Uterus (tissue), 4 donors: ENCODE results near the gene CHN2. TPM values are rescaled to one million over a fixed set of nuclear protein-coding genes. Genes with fewer than 3 reads are reported as not detected.

Experiments
- DNase-seq, 2 donors: peaks; one replicate each; pipeline ENCODE4 v3.0.0-alpha.2; 2019 to 2020
- H3K27ac ChIP-seq, 2 donors: fragments of 200-600 bp; sonication (generic); 1 replicate in 1 of 2; 2 replicates in 1 of 2; pipeline ENCODE4 v1.5.1; 2016 to 2018
- H3K27me3 ChIP-seq, 2 donors: fragments of 200-600 bp; sonication (generic); one replicate each; pipeline ENCODE4 v1.5.1; 2018 to 2019; ENCODE audit warnings: control low read depth in 1 of 2
- H3K36me3 ChIP-seq, 2 donors: fragments of 200-600 bp; sonication (generic); one replicate each; pipeline ENCODE4 v1.5.1; 2019; ENCODE audit warnings: control low read depth in 1 of 2
- H3K4me1 ChIP-seq, 2 donors: fragments of 200-600 bp; sonication (generic); one replicate each; pipeline ENCODE4 v1.5.1; 2018 to 2019; ENCODE audit warnings: control low read depth in 1 of 2
- H3K4me3 ChIP-seq, 2 donors: fragments of 200-600 bp; sonication (generic); 1 replicate in 1 of 2; 2 replicates in 1 of 2; pipeline ENCODE4 v1.5.1; 2018 to 2019; ENCODE audit warnings: mild to moderate bottlenecking in 1 of 2
- H3K9me3 ChIP-seq, 2 donors: fragments of 200-600 bp; sonication (generic); one replicate each; pipeline ENCODE4 v1.5.1; 2019; ENCODE audit warnings: control low read depth in 1 of 2
- CTCF ChIP-seq, 4 experiments: fragments of 200-600 bp in 2 of 4; fragments of 450-650 bp in 2 of 4; sonication (generic) in 2 of 4; IDR thresholded peaks; one replicate each; pipeline ENCODE4 v1.5.1; 2016 to 2019; ENCODE audit warnings: antibody characterized with exemption in 4 of 4, mild to moderate bottlenecking in 2 of 4, moderate library complexity in 1 of 4
- POLR2A ChIP-seq, 2 donors: fragments of 450-650 bp; IDR thresholded peaks; one replicate each; pipeline ENCODE4 v1.6.1; 2016; ENCODE audit warnings: antibody characterized with exemption in 2 of 2, mild to moderate bottlenecking in 1 of 2, moderate library complexity in 1 of 2
- intact Hi-C: fragments of 100-400 bp; cut with DNase I; formaldehyde crosslinking; loops from one replicate; pipeline ENCODE4 v1.15.1; 2023; ENCODE audit warnings: low total_unique reads
- total RNA-seq, 4 donors: library from RNA; depleted of rRNA in 3 of 4; stranded (reverse); fragments of >200 nt in 3 of 4; gene quantifications; one replicate each; pipeline versions ENCODE4 v1.1.0 to v1.2.4, GENCODE V29; 2014 to 2023
- donor health status: DM: yes; HTN: yes; CAD: no.

Gene CHN2
- total RNA-seq, 4 donors from 2014 or later: 9.8 to 22.9 (median 18.3) TPM

DNA sequence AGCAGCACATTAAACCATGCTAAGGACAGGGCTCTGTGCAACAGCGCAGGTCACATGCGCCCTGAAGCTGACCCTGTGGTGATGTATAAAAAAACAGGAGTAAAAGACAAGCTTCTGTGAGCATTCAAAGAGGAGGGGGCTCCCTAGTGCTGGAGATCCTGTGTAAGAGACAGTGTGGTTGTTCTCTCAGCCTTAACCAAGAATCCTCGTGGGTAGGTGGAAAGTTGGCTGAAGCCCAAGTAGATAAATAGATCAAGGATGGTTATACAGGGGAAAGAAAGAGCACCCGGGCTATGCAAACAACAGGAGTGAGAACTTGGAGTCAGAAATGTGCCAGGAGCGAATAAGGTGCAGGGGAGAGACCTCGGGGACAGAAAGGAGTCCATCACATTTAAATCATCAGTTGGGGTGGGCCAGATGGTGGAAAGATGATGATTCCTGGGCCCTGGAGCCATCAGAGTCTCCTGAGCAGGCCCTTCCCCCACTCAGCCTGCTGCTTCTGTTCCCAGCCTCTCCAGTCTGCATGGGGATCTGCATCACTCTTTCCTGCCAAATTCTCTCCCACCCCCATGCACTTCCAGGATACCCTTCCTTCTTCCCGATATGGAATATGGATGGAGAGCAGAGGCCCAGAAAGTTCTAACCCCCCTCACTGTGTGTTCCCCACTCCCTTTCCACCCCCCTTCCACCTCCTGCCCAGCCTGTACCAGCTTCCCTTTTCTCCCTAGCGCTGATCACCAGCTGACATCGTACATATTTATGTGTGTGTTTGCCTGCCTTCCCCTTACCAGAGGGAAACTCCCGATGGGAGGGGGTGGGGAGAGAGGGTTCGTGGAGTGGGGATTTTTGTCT, 291.0 kb downstream of the CHN2 start:
- Histone ChIP-seq H3K4me1 (no peaks in the 10 kb centered on the region), H3K27ac (no peak overlapping the region), H3K4me3 (no peak overlapping the region), H3K27me3 (no peaks in the 10 kb centered on the region), H3K36me3 (no peaks in the 10 kb centered on the region), H3K9me3 (no peaks in the 10 kb centered on the region)
- intact Hi-C loops: no loop called here
- no peak for TF ChIP-seq CTCF (IDR thresholded peaks at IDR 0.05)
- no peak for TF ChIP-seq POLR2A (IDR thresholded peaks at IDR 0.05)
- DNase-seq: no peak

DNA sequence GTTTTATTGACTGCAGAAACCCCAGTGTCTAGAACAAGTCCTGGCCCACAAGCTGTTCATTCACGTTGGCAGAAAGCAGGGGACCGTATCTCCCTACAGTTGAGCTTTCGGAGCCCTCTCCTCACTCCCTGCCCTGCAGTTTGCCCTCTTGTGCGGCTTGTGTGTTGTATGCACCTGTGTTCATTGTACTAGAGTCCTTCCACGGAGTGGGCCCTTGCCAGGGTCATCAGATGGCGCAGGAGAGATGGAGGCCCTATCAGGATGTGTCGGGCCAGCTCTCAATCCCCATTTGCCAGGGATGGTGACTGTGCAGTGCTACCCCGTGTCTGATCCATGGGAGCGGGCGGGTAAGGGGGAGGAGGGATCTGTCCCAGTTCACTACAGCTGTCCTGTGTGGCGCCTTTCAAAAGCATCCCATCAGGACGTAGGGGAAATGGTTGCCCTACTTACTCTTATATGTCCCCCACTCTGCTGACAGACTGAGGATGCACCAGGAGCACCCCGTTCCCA, 291.7 kb downstream of the CHN2 start:
- no peak overlapping the region for H3K4me3 ChIP-seq
- no peaks in the 10 kb centered on the region for H3K27me3 ChIP-seq
- H3K4me1 ChIP-seq: no peaks in the 10 kb centered on the region
- TF ChIP-seq CTCF (IDR thresholded peaks at IDR 0.05): no peak
- TF ChIP-seq POLR2A (IDR thresholded peaks at IDR 0.05): no peak
- no peak overlapping the region for H3K27ac ChIP-seq
- H3K36me3 ChIP-seq: no peaks in the 10 kb centered on the region
- intact Hi-C loops: no loop called here
- H3K9me3 ChIP-seq: no peaks in the 10 kb centered on the region
- no peak for DNase-seq

DNA sequence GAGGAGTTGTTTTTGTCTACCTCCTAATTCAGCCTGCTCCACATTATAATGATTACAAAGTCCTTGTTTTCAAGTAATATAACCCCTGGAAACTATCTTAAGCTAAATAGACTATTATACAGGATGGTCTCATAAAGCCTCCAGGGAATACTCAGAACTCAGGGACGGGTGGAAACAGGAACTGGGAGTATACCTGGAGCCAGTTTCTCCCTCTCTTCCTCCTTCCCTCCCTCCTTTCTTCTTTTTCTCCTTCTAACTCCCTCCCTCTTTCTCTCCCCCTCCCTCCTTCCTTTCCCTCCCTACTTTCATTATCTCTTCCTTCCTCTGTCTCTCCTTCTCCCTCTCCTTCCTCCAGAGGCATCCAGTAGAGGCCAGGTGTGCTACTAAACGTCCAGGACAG, 292.8 kb downstream of the CHN2 start:
- Histone ChIP-seq H3K27me3 (no peaks in the 10 kb centered on the region), H3K4me1 (no peaks in the 10 kb centered on the region), H3K36me3 (no peaks in the 10 kb centered on the region), H3K27ac (no peak overlapping the region), H3K9me3 (no peaks in the 10 kb centered on the region), H3K4me3 (no peak overlapping the region)
- no peak for TF ChIP-seq POLR2A (IDR thresholded peaks at IDR 0.05)
- no peak for TF ChIP-seq CTCF (IDR thresholded peaks at IDR 0.05)
- intact Hi-C loops: no loop called here
- no peak for DNase-seq

DNA sequence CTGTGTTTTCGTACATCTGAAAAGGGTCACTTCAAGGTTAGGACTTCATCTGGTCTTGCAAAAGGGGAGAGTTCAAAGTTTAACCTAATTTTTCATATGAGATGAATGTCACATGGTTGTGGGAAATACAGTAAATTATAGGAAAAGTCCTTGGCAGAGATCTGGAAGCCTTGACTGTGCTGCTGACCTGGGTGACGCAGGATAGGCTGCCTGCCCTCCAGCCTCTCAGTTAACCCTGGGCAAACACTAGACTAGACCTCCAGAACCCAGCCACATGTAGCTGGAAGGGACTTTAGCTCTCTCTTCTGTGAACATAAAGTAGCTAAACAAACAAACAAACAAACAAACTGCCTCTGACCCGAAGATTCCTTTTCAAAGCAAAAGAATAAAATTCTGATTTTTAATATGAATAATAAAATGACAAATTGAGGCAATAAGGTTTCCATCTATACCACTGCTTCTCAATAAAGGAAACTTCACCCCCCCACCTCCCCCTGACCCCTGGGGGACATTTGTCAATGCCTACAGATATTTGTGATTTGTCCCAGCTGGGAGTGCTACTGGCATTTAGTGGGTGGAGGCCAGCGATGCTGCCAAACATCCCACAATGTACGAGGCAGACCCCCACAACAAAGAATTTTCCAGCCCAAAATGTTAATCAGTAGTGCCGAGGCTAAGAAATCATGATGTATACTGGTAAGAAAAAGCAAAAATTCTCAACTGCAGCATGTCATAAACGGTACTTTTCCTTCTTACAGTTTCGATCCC, 293.8 kb downstream of the CHN2 start:
- H3K36me3 ChIP-seq: no peaks in the 10 kb centered on the region
- no peak for DNase-seq
- intact Hi-C loops: no loop called here
- no peaks in the 10 kb centered on the region for H3K27me3 ChIP-seq
- no peak overlapping the region for H3K4me3 ChIP-seq
- no peak for TF ChIP-seq CTCF (IDR thresholded peaks at IDR 0.05)
- no peak for TF ChIP-seq POLR2A (IDR thresholded peaks at IDR 0.05)
- no peaks in the 10 kb centered on the region for H3K9me3 ChIP-seq
- H3K27ac ChIP-seq: peak overlapping the region; percentile 9 to 43
- no peaks in the 10 kb centered on the region for H3K4me1 ChIP-seq

DNA sequence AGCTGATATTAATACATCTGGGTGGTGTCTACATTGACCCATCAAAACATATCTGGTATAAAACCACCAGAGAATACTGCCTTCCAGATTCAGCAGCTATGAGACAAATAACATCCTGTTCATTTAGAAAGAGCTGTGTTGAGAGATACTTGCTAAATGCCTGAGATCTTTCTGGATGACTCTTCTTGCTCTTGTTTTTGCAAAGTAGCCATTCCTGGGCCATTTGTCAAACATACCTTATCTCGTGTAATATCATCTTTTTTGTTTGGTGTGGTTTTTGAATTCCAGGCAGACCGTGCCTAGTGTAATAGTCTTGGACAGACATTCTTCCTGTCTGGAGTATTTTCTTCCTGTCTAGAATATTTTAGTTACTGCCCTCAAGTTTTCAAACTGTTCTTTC, 294.4 kb downstream of the CHN2 start:
- Histone ChIP-seq H3K27me3 (no peaks in the 10 kb centered on the region), H3K36me3 (no peaks in the 10 kb centered on the region), H3K27ac (peak overlapping the region; percentile 9 to 43), H3K4me3 (no peak overlapping the region), H3K4me1 (no peaks in the 10 kb centered on the region), H3K9me3 (no peaks in the 10 kb centered on the region)
- DNase-seq: no peak
- TF ChIP-seq POLR2A (IDR thresholded peaks at IDR 0.05): no peak
- TF ChIP-seq CTCF (IDR thresholded peaks at IDR 0.05): no peak
- intact Hi-C loops: no loop called here
